ENCODE results near the gene PLCB4. TPM values are rescaled to one million over a fixed set of nuclear protein-coding genes. Genes with fewer than 3 reads are reported as not detected.

PLCB4 gene
- total RNA-seq, 1 donor from 2014 or later: 1.6 TPM

- Histone ChIP-seq H3K36me3 (ENCODE audit: control insufficient read depth, insufficient read depth, low read length) (no peaks in the 10 kb centered on the region), H3K27me3 (ENCODE audit: control insufficient read depth, insufficient read depth, low read length) (no peaks in the 10 kb centered on the region), H3K4me3 (ENCODE audit: low read depth, low read length) (no peak overlapping the region)
- DNase-seq (ENCODE audit: low read depth) (no peak), FAIRE-seq (no peak)
- TF ChIP-seq, protein P1, sequence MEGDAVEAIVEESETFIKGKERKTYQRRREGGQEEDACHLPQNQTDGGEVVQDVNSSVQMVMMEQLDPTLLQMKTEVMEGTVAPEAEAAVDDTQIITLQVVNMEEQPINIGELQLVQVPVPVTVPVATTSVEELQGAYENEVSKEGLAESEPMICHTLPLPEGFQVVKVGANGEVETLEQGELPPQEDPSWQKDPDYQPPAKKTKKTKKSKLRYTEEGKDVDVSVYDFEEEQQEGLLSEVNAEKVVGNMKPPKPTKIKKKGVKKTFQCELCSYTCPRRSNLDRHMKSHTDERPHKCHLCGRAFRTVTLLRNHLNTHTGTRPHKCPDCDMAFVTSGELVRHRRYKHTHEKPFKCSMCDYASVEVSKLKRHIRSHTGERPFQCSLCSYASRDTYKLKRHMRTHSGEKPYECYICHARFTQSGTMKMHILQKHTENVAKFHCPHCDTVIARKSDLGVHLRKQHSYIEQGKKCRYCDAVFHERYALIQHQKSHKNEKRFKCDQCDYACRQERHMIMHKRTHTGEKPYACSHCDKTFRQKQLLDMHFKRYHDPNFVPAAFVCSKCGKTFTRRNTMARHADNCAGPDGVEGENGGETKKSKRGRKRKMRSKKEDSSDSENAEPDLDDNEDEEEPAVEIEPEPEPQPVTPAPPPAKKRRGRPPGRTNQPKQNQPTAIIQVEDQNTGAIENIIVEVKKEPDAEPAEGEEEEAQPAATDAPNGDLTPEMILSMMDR (IDR thresholded peaks at IDR 0.05; ENCODE audit: insufficient read depth, low read length, severe bottlenecking): no peak
These were observed 409.9 kb downstream of the PLCB4 start for GRCh38 chr20:9478771-9479170.

- H3K4me3 ChIP-seq (ENCODE audit: low read depth, low read length): no peak overlapping the region
- DNase-seq (ENCODE audit: low read depth) (no peak), FAIRE-seq (no peak)
- H3K36me3 ChIP-seq (ENCODE audit: control insufficient read depth, insufficient read depth, low read length): no peaks in the 10 kb centered on the region
- TF ChIP-seq, protein P1 (IDR thresholded peaks at IDR 0.05; ENCODE audit: insufficient read depth, low read length, severe bottlenecking): no peak
- H3K27me3 ChIP-seq (ENCODE audit: control insufficient read depth, insufficient read depth, low read length): no peaks in the 10 kb centered on the region
These were observed 411.2 kb downstream of the PLCB4 start for GRCh38 chr20:9480066-9480465.

GRCh38 chr20:9482180-9482579, 413.3 kb downstream of the PLCB4 start:
- DNase-seq (ENCODE audit: low read depth): no peak
- TF ChIP-seq, protein P1 (IDR thresholded peaks at IDR 0.05; ENCODE audit: insufficient read depth, low read length, severe bottlenecking): no peak
- no peaks in the 10 kb centered on the region for H3K36me3 ChIP-seq (ENCODE audit: control insufficient read depth, insufficient read depth, low read length)
- no peaks in the 10 kb centered on the region for H3K27me3 ChIP-seq (ENCODE audit: control insufficient read depth, insufficient read depth, low read length)
- FAIRE-seq: no peak
- no peak overlapping the region for H3K4me3 ChIP-seq (ENCODE audit: low read depth, low read length)

DNA sequence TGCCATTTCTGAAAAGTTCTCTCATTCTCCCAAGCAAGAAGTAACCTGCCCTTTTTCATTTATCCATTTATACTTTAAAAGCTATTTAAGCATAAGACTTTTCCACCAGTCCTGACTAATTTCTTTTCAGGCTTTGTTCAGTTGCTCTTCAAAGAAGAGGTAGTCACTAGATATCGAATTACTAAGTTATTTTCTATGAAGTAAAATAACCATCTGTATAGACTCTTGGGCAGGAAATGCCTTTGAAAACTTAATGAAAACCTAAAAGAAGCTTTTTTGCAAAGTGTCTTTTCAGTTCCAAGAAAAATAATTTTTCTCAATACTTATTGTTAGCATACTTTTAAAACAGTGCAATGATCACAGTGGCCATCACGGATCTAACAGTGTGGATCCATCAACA, 414.2 kb downstream of the PLCB4 start:
- Histone ChIP-seq H3K27me3 (ENCODE audit: control insufficient read depth, insufficient read depth, low read length) (no peaks in the 10 kb centered on the region), H3K4me3 (ENCODE audit: low read depth, low read length) (no peak overlapping the region), H3K36me3 (ENCODE audit: control insufficient read depth, insufficient read depth, low read length) (no peaks in the 10 kb centered on the region)
- TF ChIP-seq, protein P1 (IDR thresholded peaks at IDR 0.05; ENCODE audit: insufficient read depth, low read length, severe bottlenecking): no peak
- FAIRE-seq (no peak), DNase-seq (ENCODE audit: low read depth) (no peak)

GRCh38 chr20:9485614-9486340, 416.9 kb downstream of the PLCB4 start:
- TF ChIP-seq, protein P1 (IDR thresholded peaks at IDR 0.05; ENCODE audit: insufficient read depth, low read length, severe bottlenecking): no peak

DNA sequence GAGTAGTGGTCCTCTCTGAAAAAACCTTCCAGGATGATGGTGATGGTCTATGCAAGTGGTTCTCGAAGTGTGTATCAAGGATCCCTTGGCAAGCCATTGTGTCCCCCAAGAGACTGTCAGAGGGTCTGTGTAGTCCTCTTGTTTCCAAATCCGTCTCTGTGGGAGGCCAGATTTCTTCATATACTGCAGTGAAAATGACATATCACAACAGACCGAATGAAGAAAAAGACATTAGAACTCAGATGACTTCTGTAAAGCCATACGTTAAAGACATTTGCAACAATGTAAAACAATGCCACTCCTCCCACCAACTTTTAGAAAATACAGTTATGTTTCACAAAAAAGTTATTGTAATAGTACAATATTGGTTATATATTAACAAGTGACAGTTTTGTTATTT, 418.3 kb downstream of the PLCB4 start:
- no peak for DNase-seq (ENCODE audit: low read depth)
- no peak overlapping the region for H3K4me3 ChIP-seq (ENCODE audit: low read depth, low read length)
- FAIRE-seq: no peak
- H3K36me3 ChIP-seq (ENCODE audit: control insufficient read depth, insufficient read depth, low read length): no peaks in the 10 kb centered on the region
- TF ChIP-seq, protein P1 (IDR thresholded peaks at IDR 0.05; ENCODE audit: insufficient read depth, low read length, severe bottlenecking): no peak
- H3K27me3 ChIP-seq (ENCODE audit: control insufficient read depth, insufficient read depth, low read length): no peaks in the 10 kb centered on the region

More at GRCh38 chr20:9485614-9486340, 416.9 kb downstream of the PLCB4 start:
- Histone ChIP-seq H3K4me3 (ENCODE audit: low read depth, low read length) (no peak overlapping the region), H3K27me3 (ENCODE audit: control insufficient read depth, insufficient read depth, low read length) (no peaks in the 10 kb centered on the region), H3K36me3 (ENCODE audit: control insufficient read depth, insufficient read depth, low read length) (no peaks in the 10 kb centered on the region)
- FAIRE-seq (no peak), DNase-seq (ENCODE audit: low read depth) (no peak)
